SK-N-MC (cell line): Measurements from ENCODE around the gene FYTTD1.

Experiments
- DNase-seq: peaks from one replicate; pipeline ENCODE4 v3.0.0-alpha.2; 2011; ENCODE audit warnings: low read depth, low spot score
- H3K27ac ChIP-seq: fragments of 200-600 bp; sonication (generic); 2 replicates; pipeline ENCODE4 v1.5.1; 2016; ENCODE audit warnings: mixed run types
- H3K36me3 ChIP-seq: fragments of 200-600 bp; sonication (generic); 2 replicates; pipeline ENCODE4 v1.6.1; 2017; ENCODE audit warnings: antibody characterized with exemption, low read length, mixed read lengths; ENCODE audit not compliant: insufficient read depth
- H3K4me3 ChIP-seq: fragments of 200-600 bp; sonication (generic); 2 replicates; pipeline ENCODE4 v1.5.1; 2016
- H3K9ac ChIP-seq: fragments of 200-600 bp; sonication (generic); 2 replicates; pipeline ENCODE4 v1.8.0; 2017; ENCODE audit warnings: mixed run types, mixed read lengths; ENCODE audit not compliant: insufficient read length
- H3K9me3 ChIP-seq: fragments of 200-600 bp; sonication (generic); 2 replicates; pipeline ENCODE4 v1.6.1; 2017; ENCODE audit warnings: low read depth, mild to moderate bottlenecking, antibody characterized with exemption, low read length, moderate library complexity, mixed read lengths
- EZH2 ChIP-seq: fragments of 200-600 bp; sonication (generic); IDR thresholded peaks from one replicate; pipeline ENCODE4 v1.6.1; 2017; ENCODE audit warnings: antibody characterized with exemption
- FOXP2 ChIP-seq: optimal IDR thresholded peaks from 2 replicates; pipeline ENCODE3; 2011; ENCODE audit warnings: mild to moderate bottlenecking, moderate library complexity; ENCODE audit not compliant: insufficient read depth; ENCODE audit errors: extremely low read length, control extremely low read depth
- POLR2AphosphoS5 ChIP-seq: IDR thresholded peaks from 2 replicates; pipeline ENCODE4 v1.6.1; 2012; ENCODE audit warnings: mild to moderate bottlenecking, low read depth, low read length, borderline replicate concordance

The FYTTD1 gene

GRCh38 chr3:197746209-197746608 is 3.5 kb upstream of the FYTTD1 start:
- TF ChIP-seq EZH2 (no peak), FOXP2 (no peak), POLR2AphosphoS5 (no peak)
- H3K9ac ChIP-seq: no peak overlapping the region
- DNase-seq: no peak
- H3K4me3 ChIP-seq: no peak overlapping the region
- H3K27ac ChIP-seq: peak overlapping the region; percentile 33; the same call in 1 of the 2 replicates
- H3K36me3 ChIP-seq: no peaks in the 10 kb centered on the region
- H3K9me3 ChIP-seq: no peaks in the 10 kb centered on the region; the same call in 1 of the 2 replicates

GRCh38 chr3:197746801-197747237 is 2.9 kb upstream of the FYTTD1 start:
- Histone ChIP-seq H3K9me3 (no peaks in the 10 kb centered on the region; the same call in 1 of the 2 replicates), H3K27ac (peak overlapping the region; percentile 33; the same call in 1 of the 2 replicates), H3K4me3 (no peak overlapping the region), H3K9ac (no peak overlapping the region), H3K36me3 (no peaks in the 10 kb centered on the region)
- DNase-seq: no peak
- no peak for TF ChIP-seq FOXP2
- no peak for TF ChIP-seq EZH2

GRCh38 chr3:197748597-197749314 is 927 bp upstream of the FYTTD1 start:
- peak overlapping the region; percentile 90 for H3K4me3 ChIP-seq
- peak overlapping the region; percentile 80 for H3K27ac ChIP-seq
- peak overlapping the region; percentile 41 for H3K9ac ChIP-seq
- H3K9me3 ChIP-seq: no peaks in the 10 kb centered on the region; the same call in 1 of the 2 replicates
- DNase-seq: peak; percentile 96
- no peaks in the 10 kb centered on the region for H3K36me3 ChIP-seq
- TF ChIP-seq POLR2AphosphoS5 (peak; percentile 60; the same call in 1 of the 2 replicates), EZH2 (no peak), FOXP2 (no peak)

- H3K36me3 ChIP-seq: no peaks in the 10 kb centered on the region
- H3K9me3 ChIP-seq: no peaks in the 10 kb centered on the region; the same call in 1 of the 2 replicates
- H3K4me3 ChIP-seq: peak overlapping the region; percentile 90
- H3K27ac ChIP-seq: peak overlapping the region; percentile 80
- peak overlapping the region; percentile 41 for H3K9ac ChIP-seq
- TF ChIP-seq FOXP2 (peak; percentile 28), EZH2 (no peak)
- no peak for DNase-seq
Observed at GRCh38 chr3:197749315-197749600, 425 bp upstream of the FYTTD1 start.

- Histone ChIP-seq H3K36me3 (no peaks in the 10 kb centered on the region), H3K9ac (peak overlapping the region; percentile 86), H3K4me3 (peak overlapping the region; percentile 90), H3K9me3 (0 out of 2 replicates have a peak, but pooled peaks cover 4% of the 10 kb centered on the region), H3K27ac (peak overlapping the region; percentile 80)
- DNase-seq: no peak
- TF ChIP-seq POLR2AphosphoS5 (no peak), FOXP2 (no peak), EZH2 (no peak)
Observed at GRCh38 chr3:197750396-197750831, 731 bp downstream of the FYTTD1 start.

- TF ChIP-seq EZH2 (no peak), FOXP2 (no peak), POLR2AphosphoS5 (no peak)
- Histone ChIP-seq H3K9me3 (0 out of 2 replicates have a peak, but pooled peaks cover 4% of the 10 kb centered on the region), H3K27ac (no peak overlapping the region), H3K4me3 (peak overlapping the region; percentile 90), H3K9ac (peak overlapping the region; percentile 86), H3K36me3 (peaks cover under 1% of the 10 kb centered on the region)
- DNase-seq: no peak
Observed at GRCh38 chr3:197750858-197751737, 1.4 kb downstream of the FYTTD1 start.

GRCh38 chr3:197752107-197752506 is 2.4 kb downstream of the FYTTD1 start:
- Histone ChIP-seq H3K27ac (no peak overlapping the region), H3K36me3 (peaks cover 11% of the 10 kb centered on the region), H3K9ac (no peak overlapping the region), H3K9me3 (0 out of 2 replicates have a peak, but pooled peaks cover 4% of the 10 kb centered on the region), H3K4me3 (peak overlapping the region; percentile 90; the same call in 1 of the 2 replicates)
- no peak for DNase-seq
- TF ChIP-seq FOXP2: no peak
- TF ChIP-seq POLR2AphosphoS5: no peak
- no peak for TF ChIP-seq EZH2

GRCh38 chr3:197753263-197753662 is 3.6 kb downstream of the FYTTD1 start:
- H3K4me3 ChIP-seq: no peak overlapping the region

More at GRCh38 chr3:197753263-197753662, 3.6 kb downstream of the FYTTD1 start:
- no peak overlapping the region for H3K27ac ChIP-seq
- peaks cover 21% of the 10 kb centered on the region for H3K36me3 ChIP-seq
- DNase-seq: no peak
- TF ChIP-seq FOXP2: no peak
- no peak for TF ChIP-seq EZH2
- no peak for TF ChIP-seq POLR2AphosphoS5
- H3K9ac ChIP-seq: no peak overlapping the region
- 0 out of 2 replicates have a peak, but pooled peaks cover 4% of the 10 kb centered on the region for H3K9me3 ChIP-seq
